ENCODE results near the gene CLPX. TPM values are rescaled to one million over a fixed set of nuclear protein-coding genes. Genes with fewer than 3 reads are reported as not detected.
"Not testable (repeated sequence)": the region's sequence is repeated elsewhere in the genome, so short reads cannot be mapped to it uniquely, and the experiment has no call there.

Gene CLPX
- total RNA-seq, 1 donor = 44.5 TPM

DNA sequence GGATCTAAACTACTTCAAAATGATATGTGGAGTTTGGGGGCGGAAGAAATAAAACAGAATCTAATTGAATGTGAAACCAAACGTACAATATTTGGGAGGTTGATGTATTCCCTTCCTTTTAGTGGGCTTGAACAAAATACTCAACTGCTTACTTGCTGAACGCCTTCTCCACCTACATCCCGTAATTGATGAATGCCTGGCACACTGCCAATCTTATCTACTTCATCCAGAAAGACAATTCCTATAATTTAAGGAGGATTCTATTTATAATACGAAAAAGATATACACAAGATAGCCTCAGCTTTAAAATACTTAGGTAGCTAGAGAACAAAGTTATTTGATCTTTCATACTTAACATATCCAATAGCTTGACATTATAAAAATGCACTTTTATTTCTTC is 28.4 kb downstream of the CLPX start:
- TF ChIP-seq, protein P1, sequence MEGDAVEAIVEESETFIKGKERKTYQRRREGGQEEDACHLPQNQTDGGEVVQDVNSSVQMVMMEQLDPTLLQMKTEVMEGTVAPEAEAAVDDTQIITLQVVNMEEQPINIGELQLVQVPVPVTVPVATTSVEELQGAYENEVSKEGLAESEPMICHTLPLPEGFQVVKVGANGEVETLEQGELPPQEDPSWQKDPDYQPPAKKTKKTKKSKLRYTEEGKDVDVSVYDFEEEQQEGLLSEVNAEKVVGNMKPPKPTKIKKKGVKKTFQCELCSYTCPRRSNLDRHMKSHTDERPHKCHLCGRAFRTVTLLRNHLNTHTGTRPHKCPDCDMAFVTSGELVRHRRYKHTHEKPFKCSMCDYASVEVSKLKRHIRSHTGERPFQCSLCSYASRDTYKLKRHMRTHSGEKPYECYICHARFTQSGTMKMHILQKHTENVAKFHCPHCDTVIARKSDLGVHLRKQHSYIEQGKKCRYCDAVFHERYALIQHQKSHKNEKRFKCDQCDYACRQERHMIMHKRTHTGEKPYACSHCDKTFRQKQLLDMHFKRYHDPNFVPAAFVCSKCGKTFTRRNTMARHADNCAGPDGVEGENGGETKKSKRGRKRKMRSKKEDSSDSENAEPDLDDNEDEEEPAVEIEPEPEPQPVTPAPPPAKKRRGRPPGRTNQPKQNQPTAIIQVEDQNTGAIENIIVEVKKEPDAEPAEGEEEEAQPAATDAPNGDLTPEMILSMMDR (IDR thresholded peaks at IDR 0.05; ENCODE audit: insufficient read depth, low read depth, low read length) = no peak
- no peak for DNase-seq (ENCODE audit: low read depth)
- H3K4me3 ChIP-seq (ENCODE audit: low read depth, low read length) = no peak overlapping the region

DNA sequence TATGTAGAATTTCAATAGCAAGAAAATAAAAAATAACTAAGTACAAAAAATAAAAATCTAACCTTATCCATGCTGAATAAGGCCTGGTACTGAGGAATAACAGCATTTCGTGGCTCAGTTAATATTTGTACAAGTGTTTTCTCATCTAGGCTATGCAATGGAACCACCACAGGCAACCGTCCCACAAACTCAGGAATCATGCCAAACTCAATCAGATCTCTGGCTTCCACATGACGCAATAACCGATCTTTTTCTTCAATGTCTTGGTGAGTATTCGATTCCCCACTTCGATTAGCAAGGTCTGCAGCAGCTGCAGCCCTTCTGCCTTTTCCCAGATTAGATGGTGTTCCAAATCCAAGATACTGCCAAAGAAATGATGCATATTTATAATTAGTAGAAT is 30.4 kb downstream of the CLPX start:
- DNase-seq (ENCODE audit: low read depth) = no peak
- TF ChIP-seq, protein P1 (IDR thresholded peaks at IDR 0.05; ENCODE audit: insufficient read depth, low read depth, low read length) = no peak
- no peak overlapping the region for H3K4me3 ChIP-seq (ENCODE audit: low read depth, low read length)

DNA sequence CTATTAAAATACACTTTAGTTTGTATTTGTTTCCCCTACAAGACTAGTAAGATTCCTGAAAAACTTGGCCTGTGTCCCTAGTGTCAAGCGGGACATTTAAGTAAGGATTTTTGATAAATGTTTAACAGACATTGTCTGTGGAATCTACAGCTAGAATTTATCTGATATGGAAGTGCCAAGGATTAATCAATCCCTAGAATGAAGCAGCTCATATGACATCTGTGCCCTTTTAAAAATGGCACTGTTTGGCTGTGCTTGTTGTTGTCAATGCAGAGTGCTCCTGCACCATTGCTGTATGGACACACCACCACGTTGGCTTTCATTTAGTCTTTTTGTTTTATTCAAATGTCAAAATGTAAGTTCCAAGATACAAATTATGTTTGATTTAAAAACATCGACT is 37.2 kb downstream of the CLPX start:
- DNase-seq (ENCODE audit: low read depth) = no peak
- H3K4me3 ChIP-seq (ENCODE audit: low read depth, low read length) = no peak overlapping the region
- TF ChIP-seq, protein P1 (IDR thresholded peaks at IDR 0.05; ENCODE audit: insufficient read depth, low read depth, low read length) = no peak

DNA sequence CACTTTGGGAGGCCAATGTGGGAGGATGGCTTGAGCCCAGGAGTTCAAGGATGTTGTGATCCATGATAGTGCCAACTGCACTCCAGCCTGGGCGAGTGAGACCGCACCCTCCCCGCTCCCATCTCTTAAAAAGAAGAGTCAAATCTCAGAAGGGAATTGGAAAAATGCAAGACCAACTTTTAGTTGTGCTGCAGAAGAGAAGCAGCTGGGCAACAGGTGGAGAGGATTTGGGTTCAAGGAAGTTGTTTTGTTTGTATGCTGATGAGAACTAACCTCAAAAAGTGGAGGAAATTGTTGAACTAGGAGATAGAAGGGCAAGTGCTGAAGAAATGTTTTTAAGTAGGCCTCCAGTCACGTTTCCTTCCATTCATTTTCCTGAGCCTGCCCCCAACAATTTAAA is 38.7 kb downstream of the CLPX start:
- DNase-seq (ENCODE audit: low read depth) = no peak
- TF ChIP-seq, protein P1 (IDR thresholded peaks at IDR 0.05; ENCODE audit: insufficient read depth, low read depth, low read length) = no peak
- H3K4me3 ChIP-seq (ENCODE audit: low read depth, low read length) = no peak overlapping the region

DNA sequence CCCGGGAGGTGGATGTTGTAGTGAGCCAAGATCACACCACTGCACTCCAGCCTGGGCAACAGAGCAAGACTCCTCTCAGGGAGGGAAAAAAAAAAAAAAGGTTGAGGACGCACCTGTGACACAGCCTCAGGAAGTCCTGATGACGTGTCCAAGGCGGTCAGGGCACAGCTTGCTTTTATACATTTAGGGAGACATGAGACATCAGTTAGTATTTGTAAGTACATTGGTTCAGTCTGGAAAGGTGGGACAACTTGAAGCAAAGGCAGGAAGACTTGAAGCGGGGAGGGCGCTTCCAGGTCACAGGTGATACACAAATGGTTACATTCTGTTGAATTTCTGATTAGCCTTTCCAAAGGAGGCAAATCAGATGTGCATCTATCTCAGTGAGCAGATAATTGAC is 46.5 kb downstream of the CLPX start:
- not testable (repeated sequence) for DNase-seq (ENCODE audit: low read depth); H3K4me3 ChIP-seq (ENCODE audit: low read depth, low read length)

DNA sequence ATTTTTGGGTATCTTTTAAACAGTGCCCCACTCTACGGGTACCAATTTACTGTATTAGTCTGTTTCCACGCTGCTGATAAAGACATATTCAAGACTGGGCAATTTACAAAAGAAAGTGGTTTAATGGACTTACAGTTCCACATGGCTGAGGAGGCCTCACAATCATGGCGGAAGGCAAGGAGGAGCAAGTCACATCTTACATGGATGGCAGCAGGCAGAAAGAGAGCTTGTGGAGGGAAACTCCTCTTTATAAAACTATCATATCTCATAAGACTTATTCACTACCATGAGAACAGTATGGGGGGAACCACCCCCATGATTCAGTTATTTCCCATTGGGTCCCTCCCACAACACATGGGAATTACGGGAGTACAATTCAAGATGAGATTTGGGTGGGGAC is 47.2 kb downstream of the CLPX start:
- DNase-seq (ENCODE audit: low read depth); H3K4me3 ChIP-seq (ENCODE audit: low read depth, low read length): not testable (repeated sequence)

DNA sequence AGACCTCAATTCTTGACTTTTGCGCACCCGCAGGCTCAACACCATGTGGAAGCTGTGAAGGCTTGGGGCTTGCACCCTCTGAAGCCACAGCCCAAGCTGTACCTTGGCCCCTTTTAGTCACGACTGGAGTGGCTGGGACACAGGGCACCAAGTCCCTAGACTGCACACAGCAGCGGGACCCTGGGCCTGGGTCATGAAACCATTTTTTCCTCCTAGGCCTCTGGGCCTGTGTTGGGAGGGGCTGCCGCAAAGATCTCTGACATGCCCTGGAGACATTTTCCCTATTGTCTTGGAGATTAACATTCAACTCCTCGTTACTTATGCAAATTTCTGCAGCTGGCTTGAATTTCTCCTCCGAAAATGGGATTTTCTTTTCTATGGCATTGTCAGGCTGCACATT is 48.1 kb downstream of the CLPX start:
- H3K4me3 ChIP-seq (ENCODE audit: low read depth, low read length); DNase-seq (ENCODE audit: low read depth): not testable (repeated sequence)

DNA sequence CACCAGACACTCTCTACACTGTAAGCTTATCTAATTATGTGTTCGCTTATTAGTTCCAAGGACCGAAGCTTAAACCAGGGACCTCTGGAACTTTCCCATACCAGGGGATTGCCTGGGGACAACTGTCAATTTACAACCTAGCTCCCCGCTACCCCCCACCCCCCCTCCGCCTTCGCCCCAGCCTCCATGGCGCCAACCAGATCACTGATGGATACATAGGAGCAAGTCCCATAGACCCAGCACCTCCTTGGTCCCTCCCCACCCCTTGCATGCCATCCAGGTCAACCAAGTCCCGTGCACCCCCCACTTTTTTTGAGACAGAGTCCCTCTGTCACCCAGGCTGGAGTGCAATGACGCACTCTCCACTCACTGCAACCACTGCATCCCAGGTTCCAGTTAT is 50.6 kb downstream of the CLPX start:
- TF ChIP-seq, protein P1 (IDR thresholded peaks at IDR 0.05; ENCODE audit: insufficient read depth, low read depth, low read length) = no peak
- no peak overlapping the region for H3K4me3 ChIP-seq (ENCODE audit: low read depth, low read length)
- DNase-seq (ENCODE audit: low read depth) = no peak

Measured in fibroblast of villous mesenchyme (primary cell).